HPDE6-E6E7 (cell line): Measurements from ENCODE around the gene FBXW7.

Experiments
- DNase-seq: peaks from one replicate; pipeline ENCODE4 v3.0.0; 2011; ENCODE audit warnings: missing footprints; ENCODE audit errors: extremely low spot score

Gene FBXW7

DNA sequence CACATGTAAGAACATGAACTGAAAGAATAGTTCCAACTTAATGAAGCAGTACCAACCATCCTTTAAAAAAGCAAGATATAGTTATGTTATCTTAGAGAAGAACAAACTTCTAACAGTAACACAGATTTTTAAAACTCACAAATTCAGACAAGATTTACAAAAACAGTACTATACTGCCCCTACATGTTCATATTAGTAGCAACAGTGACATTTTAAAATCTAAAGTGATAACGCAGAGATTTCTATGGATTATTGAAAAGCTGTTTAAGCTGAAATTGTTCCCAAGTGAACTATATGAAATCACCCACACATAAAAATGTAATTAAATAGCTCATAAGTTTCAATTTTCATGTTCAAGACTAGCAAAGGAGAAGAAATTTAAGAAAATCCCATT lies 166.0 kb downstream of the FBXW7 start:
- DNase-seq, result no peak

DNA sequence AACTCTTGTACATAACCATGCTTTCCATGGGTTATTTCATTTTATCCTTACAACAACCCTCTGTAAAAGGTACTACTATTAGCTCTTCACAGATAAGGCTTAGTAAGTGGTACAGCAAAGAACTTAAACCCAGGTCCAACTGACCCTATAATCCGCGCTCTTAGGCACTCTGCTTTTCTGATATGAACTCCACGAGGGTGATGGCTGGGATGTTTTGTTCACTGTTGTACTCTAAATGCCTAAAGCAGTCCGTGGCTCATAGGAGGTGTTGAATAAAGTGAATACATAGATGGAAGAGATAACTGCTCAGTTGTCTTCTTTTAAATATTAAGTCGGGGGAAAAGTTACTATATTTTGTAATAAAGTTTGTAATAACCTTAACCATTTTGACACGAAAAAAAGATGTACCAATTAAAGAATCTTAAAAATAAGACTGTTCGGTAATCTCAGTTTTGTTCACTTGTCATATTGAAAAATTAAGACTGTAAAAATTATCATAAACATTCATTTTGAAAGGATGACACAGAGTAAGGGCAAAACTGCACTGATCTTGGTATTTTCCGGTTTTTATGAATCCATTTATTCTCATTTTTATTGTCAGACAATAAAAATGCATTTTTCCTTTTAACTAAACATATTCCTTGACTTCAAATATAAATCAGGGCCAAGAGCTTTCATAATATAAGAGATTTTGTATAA lies 166.5 kb downstream of the FBXW7 start:
- no peak for DNase-seq

DNA sequence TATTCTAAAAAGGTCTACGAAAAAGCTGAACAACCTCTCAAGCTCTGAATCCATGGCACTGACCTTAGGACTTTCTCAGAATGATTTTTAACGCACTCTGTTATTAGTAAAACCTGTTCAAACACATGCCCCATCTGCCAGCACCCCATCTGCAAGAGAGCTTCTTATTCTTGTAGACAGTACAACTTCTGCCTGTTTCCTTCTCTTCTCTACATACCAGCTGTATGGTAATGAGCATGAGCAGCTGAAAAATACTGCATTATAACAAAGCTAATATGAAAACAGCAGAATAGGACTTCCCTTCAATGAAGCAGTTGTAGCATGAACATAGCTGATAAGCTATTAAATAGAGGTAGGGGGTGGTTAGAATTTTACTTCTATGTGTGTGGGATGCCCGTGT lies 167.9 kb downstream of the FBXW7 start:
- DNase-seq, result no peak

DNA sequence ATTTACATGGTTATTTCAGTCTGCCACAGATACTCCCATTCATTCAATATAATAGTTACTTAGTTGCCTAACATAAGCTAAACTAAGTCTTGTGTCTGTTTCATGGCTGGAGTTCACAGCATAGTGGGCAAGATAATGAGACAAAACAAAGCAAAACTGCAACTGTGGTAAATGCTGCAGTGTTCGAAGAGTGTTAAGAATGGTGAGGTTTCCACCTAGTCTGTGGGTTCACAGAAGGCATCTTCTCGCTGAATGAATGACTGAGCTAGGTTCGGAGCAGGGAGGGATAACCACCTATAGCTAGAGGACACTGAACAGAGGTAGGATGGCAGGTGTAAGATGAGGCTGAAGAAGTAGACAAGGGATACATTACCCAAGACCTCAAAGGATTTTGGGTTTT lies 171.0 kb downstream of the FBXW7 start:
- DNase-seq, result no peak

DNA sequence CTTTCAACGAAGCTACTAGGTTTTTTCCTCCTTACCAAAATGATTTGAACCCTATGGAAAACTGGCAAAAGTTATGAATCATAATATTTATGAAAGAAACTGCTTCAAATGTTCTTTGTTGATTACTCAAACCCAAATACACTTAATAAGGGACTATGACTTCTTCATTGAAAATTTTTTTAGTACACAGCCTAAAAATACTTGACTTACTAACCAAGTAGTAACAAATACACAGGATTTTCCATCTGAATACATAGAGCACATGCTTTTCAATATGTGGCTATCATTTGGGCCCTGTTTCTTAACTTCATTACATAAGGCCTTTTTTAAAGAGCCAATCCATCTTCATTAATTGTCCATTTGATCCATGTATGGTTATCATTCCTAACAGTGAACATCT lies 171.5 kb downstream of the FBXW7 start:
- no peak for DNase-seq

DNA sequence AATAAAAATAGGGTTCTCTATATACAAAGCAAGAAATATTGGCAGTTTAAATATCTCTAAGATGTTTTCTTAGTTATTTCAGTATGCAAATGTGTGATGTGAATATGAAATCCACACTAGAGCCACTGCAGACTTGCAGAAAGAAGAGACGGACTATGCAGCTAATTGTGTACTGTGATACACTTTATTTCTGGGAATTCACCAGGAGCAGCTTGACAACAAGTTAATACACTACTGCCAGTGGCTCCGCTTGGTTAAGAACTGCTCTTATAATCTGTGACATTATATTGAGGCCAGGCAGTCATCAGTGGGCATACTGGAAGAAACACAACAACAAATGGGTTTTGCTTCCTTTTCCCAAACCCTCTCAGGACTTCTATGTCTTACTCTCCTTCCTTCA lies 172.0 kb downstream of the FBXW7 start:
- no peak for DNase-seq

DNA sequence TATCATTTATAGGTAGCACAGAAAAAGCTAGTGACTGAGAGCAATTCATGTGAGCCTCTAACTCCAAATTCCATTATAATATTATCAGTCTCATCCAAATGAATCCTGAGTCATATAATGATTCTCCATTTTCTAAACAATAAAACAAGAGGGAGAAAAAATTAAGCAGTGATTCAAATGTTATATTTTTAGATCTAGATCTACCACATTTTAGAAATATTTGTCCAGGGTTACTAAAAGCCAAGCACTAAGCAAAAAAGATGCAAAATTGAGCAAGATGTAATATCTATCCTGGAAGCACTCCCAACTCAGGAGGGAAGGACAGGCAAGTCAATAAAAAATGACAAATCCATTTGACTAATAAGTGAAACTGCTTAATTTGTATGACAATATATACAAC lies 172.8 kb downstream of the FBXW7 start:
- DNase-seq, result no peak

DNA sequence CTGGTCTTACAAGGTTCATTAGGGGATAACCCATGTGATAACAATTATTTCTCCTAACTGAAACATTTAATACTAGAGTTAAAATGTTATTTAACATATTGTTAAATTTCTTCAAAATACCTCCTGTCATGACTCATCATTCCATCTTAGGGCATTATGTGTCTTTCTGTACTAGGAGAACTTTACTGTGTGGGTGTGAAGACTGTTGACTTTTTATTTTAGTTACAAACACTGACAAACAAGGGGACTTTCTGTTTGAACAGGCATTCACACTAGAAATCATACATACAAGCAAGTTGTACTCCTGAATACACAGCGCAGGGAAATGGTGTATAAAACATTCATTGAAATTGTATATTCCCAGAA lies 175.9 kb downstream of the FBXW7 start:
- DNase-seq, result no peak

DNA sequence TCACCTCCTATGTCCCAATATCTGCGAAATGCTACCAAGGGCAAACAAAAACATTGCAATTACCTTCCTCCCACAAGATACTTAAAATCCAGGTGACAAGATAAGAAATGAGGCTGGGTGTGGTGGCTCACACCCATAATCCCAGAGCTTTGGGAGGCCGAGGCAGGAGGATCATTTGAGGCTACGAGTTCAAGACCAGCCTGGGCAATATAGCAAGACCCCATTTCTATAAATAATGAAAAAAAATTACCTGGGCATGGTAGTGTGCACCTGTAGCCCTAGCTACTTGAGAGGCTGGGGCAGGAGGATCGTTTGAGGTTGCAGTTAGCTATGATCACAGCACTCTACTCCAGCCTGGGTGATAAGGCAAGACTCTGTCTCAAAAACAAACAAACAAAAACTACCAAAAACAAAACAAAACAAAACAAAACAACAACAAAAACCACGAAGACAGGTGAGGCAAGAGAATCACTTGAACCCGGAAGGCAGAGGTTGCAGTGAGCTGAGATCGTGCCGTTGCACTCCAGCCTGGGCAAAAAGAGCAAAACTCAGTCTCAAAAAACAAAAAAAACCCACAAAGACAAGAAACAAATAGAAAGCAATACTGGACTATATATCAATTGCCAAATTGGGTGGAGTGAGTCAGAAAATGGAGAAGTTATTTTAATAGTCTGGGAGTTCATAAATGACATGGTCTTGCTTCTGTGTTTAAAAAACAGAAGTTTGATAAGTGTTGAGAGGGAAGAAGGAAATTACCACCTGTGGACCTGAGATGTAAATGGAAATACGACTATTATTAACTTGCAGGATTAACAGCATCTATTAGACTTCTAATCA lies 176.5 kb downstream of the FBXW7 start:
- no peak for DNase-seq

DNA sequence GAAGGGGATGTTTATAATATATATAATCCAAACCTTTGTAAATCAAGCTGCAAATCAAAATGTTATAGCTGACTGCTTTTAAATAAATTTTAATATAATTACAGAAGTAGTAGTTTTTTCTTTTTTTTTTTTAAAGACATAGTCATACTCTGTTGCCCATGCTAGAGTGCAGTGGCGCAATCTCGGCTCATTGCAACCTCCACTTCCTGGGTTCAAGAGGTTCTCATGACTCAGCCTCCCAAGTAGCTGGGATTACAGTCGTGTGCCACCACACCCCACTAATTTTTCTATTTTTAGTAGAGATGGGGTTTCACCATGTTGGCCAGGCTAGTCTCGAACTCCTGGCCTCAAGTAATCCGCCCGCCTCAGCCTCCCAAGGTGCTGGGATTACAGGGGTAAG lies 178.7 kb downstream of the FBXW7 start:
- DNase-seq, result no peak

DNA sequence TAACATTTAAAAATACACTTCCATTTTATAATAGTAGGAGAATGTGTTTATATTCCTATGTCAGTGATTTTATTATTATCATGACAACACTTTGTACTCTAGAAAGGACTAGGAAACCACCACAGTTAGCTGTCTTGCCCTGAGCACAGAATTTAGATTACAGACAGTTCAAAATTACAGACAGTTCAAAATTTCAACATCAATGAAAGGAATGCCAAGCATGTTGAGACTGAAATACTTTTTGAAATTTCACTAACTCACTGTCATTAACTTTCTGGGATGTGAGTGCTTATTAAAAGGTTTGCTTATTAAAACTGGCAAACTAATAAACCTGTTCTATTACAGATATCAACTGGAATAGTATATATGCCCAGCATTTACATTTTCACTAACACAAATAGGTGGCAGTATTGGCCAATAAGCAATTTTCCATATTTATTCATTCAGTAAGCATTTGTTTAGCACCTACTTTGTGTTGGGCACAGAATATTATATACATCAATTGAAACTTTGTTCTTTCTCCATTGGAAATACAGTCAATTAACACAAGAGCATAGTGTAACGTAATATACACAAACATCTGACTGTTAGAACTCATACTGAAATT lies 179.4 kb downstream of the FBXW7 start:
- DNase-seq, result no peak

DNA sequence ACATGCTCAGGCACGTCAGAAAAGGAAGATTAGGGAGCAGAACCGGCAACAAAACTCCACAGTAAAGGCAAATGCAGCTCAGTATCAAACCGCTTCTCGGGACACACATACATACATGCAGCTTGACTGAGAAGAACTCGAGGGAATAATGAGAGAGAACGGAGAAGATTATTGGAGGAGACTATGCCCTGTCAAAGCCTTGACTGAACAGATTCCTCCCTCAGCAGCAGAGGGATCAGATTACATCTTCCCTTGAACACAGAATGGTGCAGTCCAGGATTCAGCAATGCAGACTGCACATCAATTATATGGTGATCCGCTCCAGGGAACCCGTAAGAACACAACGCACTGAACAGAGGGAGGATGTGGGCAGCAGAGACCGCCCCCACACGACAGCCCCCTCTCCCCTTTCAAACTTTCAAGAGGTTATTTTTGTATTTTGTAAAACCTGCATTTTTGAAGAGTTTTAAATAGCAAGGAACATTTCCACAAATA lies 183.2 kb downstream of the FBXW7 start:
- DNase-seq, result peak; percentile 56

DNA sequence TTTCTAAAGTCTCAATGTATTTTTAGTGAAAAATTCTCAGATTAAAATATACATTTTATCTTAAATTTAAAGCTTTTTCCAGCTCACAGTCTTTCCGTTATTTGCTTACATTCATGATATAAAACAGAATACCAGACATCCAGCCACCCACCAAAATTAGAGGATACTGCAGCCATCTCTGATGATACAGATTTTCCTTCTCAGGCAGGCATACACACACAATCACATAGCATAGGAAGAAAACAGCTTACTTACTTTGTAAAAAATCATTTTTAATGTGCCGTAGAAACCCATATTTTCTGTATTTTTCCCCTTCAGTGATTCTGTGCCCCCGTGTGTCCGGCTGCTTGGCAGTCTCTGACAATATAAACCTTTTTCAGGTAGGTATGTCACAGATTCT lies 183.7 kb downstream of the FBXW7 start:
- no peak for DNase-seq

DNA sequence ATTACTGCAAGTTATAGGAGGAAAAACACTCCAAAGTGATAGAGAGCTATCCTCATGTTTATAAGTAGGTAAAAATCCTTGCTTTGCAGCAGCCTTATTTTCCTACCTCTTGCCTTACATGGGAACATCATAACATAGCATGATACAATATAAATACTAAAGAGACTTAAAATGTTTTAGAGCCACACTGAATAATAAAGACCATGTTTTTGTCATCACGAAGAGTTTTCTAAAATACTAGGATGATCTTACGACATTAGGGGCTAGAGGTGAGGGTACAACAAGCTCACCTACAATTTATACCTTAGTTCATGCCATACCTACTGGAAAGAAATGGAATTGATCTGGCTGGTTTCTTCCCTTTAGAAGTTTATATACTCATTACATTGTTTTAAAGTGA lies 184.8 kb downstream of the FBXW7 start:
- no peak for DNase-seq

DNA sequence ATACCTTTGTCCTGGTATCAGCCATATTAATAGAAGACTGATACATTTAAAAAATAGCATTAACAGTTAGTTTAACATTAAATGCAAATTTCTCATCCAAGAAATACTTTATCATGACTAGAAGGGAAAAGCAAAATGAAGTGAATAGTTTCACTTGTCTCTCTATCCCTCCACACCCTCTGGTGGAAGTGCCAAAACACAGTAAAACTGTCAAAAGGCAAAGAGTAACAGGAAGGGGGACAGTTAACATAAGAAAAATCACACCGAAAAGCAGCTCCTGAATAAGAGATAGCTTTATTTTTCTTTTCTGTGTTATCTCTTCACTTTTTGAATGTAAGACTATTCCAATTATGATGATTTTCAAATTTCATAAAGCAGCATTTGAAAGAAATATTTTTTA lies 187.2 kb downstream of the FBXW7 start:
- DNase-seq, result no peak

DNA sequence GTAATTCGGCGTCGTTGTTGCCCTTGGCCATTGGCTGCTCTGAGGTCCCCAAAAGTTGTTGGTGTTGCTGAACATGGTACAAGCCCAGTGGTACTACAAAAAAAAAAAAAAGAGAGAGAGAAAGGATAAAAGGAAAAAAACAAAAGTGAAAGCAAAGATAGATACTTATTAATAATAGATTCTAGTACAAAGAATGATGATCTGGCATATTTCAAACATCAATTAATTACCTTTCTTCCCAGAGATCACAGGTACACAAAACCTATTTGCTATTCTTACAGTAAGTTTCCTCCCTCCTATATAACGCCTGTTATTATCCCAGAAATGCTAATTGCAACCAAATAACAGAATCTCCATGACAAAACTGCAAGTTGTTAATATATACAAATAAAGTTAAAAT lies 188.9 kb downstream of the FBXW7 start:
- DNase-seq, result no peak

DNA sequence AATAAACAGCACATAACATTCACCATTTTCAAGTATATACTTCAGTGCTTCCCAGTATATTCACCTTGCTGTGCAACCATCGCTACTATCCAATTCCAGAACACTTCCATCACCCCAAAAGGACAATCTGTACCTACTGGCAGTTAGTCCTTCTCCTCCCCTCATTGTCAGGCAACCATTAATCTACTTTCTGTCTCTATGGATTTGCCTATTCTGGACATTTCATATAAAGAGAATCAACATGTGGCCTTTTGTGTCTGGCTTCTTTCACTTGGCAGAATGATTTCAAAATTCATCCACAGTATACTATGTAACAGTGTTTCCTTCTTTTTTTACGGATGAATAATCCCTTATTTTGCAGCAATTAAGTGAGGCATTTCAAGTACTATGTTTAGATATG lies 189.4 kb downstream of the FBXW7 start:
- DNase-seq, result no peak

DNA sequence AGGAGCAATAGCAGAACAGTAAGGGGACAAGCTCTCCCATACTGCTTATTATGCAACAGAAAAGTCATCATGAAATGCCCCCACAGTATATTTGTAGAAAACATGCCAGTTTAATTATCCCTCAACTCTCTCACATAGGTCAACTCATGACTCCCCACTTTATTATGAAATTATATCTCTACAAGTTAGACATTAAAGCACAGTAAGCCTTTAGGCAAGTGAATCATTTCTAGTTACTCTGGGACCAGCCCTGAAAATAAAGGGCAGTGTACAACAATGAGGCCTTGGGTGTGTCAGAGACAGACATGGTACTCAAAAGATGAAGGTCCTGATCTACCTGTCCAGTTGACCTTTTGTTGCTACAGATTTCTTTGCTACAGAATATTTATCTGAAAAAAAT lies 191.9 kb downstream of the FBXW7 start:
- no peak for DNase-seq

DNA sequence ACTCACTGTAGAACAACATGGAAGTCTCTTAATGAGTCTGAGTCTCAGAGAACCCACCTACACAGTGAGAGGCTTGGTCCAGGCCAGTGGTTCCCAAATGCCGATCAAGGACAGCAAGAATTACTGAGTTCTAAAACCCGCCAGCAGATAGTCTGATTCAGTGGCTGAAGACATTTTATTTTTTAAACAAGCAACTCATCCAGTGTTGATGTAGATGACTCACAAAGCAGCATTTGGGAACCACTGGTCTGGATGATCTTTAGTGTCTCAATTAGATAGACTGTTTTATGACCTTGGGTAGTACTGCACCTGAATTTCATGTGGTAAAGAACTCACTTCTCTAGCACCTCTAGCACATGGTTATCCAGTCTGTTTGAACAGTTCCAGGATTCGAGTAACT lies 193.6 kb downstream of the FBXW7 start:
- DNase-seq, result no peak

DNA sequence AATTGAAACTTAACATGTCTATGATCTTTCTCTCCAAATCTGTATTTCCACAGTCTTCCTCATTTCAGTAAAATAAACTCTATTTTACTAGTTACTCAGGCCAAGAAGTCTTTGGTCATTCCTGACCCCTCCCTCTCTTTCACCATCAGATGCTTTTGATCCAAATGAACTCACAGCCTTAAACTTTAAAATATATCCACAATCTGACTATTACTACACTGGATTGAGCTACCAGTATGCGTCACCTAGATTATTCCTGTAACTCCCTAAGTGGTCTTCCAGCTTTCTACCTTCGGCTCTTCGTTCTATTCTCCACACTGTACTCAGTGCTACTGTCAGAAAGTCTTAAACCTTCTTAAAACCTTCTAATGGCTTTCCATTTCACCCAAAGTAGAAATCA lies 195.1 kb downstream of the FBXW7 start:
- no peak for DNase-seq

DNA sequence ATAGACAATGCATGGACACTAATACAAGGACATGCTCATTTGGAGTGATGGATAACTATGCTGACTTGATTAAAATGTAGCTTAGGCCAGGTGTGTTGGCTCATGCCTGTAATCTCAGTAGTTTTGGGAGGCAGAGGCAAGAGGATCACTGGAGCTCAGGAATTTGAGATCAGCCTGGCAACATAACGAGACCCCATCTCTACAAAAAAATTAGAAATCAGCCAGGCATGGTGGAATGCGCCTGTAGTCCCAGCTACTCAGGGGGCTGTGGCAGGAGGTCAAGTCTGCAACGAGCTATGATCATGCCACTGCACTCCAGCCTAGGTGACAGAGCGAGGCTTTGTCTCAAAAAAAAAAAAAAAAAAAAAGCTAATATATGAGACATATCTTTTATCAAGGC lies 196.3 kb downstream of the FBXW7 start:
- no peak for DNase-seq

DNA sequence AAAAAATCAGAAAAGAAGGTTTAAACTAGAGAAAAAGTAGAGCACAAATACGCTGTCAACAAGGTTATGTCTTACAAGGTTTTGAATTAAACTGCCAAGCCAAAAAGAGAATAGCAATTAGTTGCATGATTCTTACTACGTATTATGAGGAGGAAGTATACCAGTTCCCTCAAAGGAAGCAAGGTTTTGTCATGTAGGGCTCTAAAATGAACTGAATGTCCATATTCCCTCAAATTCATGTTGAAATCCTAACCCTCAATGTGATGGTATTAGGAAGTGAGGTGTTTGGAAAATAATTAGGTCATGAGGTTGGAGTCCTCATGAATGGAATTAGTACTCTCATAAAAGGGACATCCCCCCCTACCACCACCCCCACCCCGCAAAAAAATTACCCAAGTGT lies 201.0 kb downstream of the FBXW7 start:
- DNase-seq, result no peak

DNA sequence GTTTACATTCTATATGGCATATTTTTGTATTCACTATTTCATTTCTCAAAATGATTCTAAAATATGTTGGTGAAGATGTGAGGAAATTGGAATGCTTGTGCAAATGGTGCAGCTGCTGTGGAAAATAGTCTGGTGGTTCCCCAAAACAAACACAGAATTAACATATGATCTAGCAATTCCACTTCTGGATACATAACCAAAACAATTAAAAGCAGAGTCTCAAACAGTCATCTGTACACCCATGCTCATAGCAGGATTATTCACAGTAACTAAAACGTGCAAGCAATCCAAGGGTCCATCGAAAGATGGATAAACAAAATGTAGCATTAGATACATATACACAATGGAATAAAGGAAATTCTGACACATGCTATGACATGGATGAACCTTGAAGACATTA lies 204.8 kb downstream of the FBXW7 start:
- DNase-seq, result no peak
